ENCODE measurements around the gene SH3TC1.

Gene SH3TC1

GRCh38 chr4:8237256-8237989 lies 38.3 kb downstream of the SH3TC1 start:
- H3K4me1 ChIP-seq: peaks cover 0 to 6% (median 5%) of the 10 kb centered on the region in 4 donors
- intact Hi-C loops (cut with DNase I; ENCODE audit: low total_unique reads): no loop called here
- H3K36me3 ChIP-seq: peaks cover 0 to 22% (median 4%) of the 10 kb centered on the region in 3 donors
- H3K27me3 ChIP-seq: peaks cover 0 to 9% of the 10 kb centered on the region in 2 donors
- TF ChIP-seq, protein P1, sequence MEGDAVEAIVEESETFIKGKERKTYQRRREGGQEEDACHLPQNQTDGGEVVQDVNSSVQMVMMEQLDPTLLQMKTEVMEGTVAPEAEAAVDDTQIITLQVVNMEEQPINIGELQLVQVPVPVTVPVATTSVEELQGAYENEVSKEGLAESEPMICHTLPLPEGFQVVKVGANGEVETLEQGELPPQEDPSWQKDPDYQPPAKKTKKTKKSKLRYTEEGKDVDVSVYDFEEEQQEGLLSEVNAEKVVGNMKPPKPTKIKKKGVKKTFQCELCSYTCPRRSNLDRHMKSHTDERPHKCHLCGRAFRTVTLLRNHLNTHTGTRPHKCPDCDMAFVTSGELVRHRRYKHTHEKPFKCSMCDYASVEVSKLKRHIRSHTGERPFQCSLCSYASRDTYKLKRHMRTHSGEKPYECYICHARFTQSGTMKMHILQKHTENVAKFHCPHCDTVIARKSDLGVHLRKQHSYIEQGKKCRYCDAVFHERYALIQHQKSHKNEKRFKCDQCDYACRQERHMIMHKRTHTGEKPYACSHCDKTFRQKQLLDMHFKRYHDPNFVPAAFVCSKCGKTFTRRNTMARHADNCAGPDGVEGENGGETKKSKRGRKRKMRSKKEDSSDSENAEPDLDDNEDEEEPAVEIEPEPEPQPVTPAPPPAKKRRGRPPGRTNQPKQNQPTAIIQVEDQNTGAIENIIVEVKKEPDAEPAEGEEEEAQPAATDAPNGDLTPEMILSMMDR (IDR thresholded peaks at IDR 0.05): no peak
- H3K4me3 ChIP-seq: no peak overlapping the region
- no peak for DNase-seq
- no peaks in the 10 kb centered on the region for H3K9me3 ChIP-seq
- no peak overlapping the region for H3K27ac ChIP-seq

DNA sequence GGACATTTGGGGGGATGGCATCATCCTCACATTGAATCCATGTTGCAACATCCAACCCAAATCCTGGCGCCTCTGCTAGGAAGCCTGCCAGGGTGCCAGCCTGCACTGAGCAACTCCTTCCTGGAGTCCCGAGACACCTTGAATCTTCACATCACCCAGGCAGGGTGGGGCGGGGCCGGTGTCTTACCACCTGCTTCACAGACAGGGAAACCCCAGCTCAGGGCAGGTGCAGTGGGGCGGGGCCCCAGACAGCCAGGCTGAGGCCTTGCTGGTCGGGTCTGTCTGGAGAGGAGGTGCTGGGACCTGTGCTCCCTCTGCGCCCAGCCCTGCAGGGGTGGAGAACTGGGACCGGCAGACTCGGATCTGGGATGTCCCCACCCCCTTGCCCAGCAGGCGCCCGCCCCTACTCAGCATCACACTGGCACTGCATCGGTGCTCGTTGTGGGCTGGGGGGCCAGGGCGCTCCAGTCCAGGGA lies 39.0 kb downstream of the SH3TC1 start:
- intact Hi-C loops (cut with DNase I; ENCODE audit: low total_unique reads): no loop called here
- DNase-seq: no peak
- Histone ChIP-seq H3K4me3 (no peak overlapping the region), H3K36me3 (peaks cover 0 to 16% (median 4%) of the 10 kb centered on the region in 3 donors), H3K4me1 (peaks cover 0 to 11% (median 9%) of the 10 kb centered on the region in 4 donors), H3K9me3 (no peaks in the 10 kb centered on the region), H3K27ac (no peak overlapping the region), H3K27me3 (peaks cover 0 to 13% of the 10 kb centered on the region in 2 donors)
- TF ChIP-seq, protein P1 (IDR thresholded peaks at IDR 0.05): no peak

GRCh38 chr4:8238515-8239053 lies 39.5 kb downstream of the SH3TC1 start:
- Histone ChIP-seq H3K27ac (no peak overlapping the region), H3K4me1 (peaks cover 0 to 11% (median 9%) of the 10 kb centered on the region in 4 donors), H3K27me3 (peaks cover 0 to 13% of the 10 kb centered on the region in 2 donors), H3K36me3 (peaks cover 0 to 12% (median 4%) of the 10 kb centered on the region in 3 donors), H3K9me3 (no peaks in the 10 kb centered on the region), H3K4me3 (no peak overlapping the region)
- no peak for DNase-seq
- TF ChIP-seq, protein P1 (IDR thresholded peaks at IDR 0.05): peak in 1 of 2 experiments; percentile 14
- intact Hi-C loops (cut with DNase I; ENCODE audit: low total_unique reads): no loop called here

GRCh38 chr4:8239226-8239625 lies 40.1 kb downstream of the SH3TC1 start:
- peaks cover 0 to 12% (median 4%) of the 10 kb centered on the region in 3 donors for H3K36me3 ChIP-seq
- no peak overlapping the region for H3K27ac ChIP-seq
- no peak for DNase-seq
- peaks cover 0 to 13% of the 10 kb centered on the region in 2 donors for H3K27me3 ChIP-seq
- no peaks in the 10 kb centered on the region for H3K9me3 ChIP-seq
- intact Hi-C loops (cut with DNase I; ENCODE audit: low total_unique reads): no loop called here
- peaks cover 0 to 11% (median 9%) of the 10 kb centered on the region in 4 donors for H3K4me1 ChIP-seq
- TF ChIP-seq, protein P1 (IDR thresholded peaks at IDR 0.05): no peak
- H3K4me3 ChIP-seq: no peak overlapping the region

- Histone ChIP-seq H3K27me3 (peaks cover 0 to 13% of the 10 kb centered on the region in 2 donors), H3K36me3 (peaks cover 0 to 10% (median 4%) of the 10 kb centered on the region in 3 donors), H3K9me3 (no peaks in the 10 kb centered on the region), H3K4me3 (no peak overlapping the region), H3K27ac (no peak overlapping the region), H3K4me1 (peaks cover 0 to 11% (median 9%) of the 10 kb centered on the region in 4 donors)
- no peak for DNase-seq
- intact Hi-C loops (cut with DNase I; ENCODE audit: low total_unique reads): loop anchor here (5.0 kb wide), 1 partner anchor 353 kb away; the partner anchor contains the start of gene CPZ
- TF ChIP-seq, protein P1 (IDR thresholded peaks at IDR 0.05): no peak
These were observed 40.6 kb downstream of the SH3TC1 start for GRCh38 chr4:8239661-8240060.

Measured in tibial artery (tissue), 4 donors.